OCI-LY1 (cell line): ENCODE results near the gene CELF4.
A peak's percentile ranks its signal among the peaks of the same experiment; 100 is the strongest.

Experiments
- H2AFZ ChIP-seq: fragments of 200-600 bp; sonication (generic), shearing (Covaris generic); 2 replicates; pipeline ENCODE4 v1.6.0; 2014; ENCODE audit warnings: antibody characterized with exemption, mild to moderate bottlenecking, low read length
- H3F3A ChIP-seq: fragments of 200-600 bp; sonication (generic), shearing (Covaris generic); 2 replicates; pipeline ENCODE4 v1.6.0; 2014; ENCODE audit warnings: mild to moderate bottlenecking, antibody characterized with exemption, low read length, moderate library complexity; ENCODE audit not compliant: insufficient read depth
- H3K27ac ChIP-seq: fragments of 200-600 bp; sonication (generic); 2 replicates; pipeline ENCODE4 v1.5.1; 2014; ENCODE audit warnings: low read length, mixed run types, mild to moderate bottlenecking, low read depth; ENCODE audit not compliant: poor library complexity, severe bottlenecking
- H3K27me3 ChIP-seq: fragments of 200-600 bp; sonication (generic); 2 replicates; pipeline ENCODE4 v1.6.0; 2014; ENCODE audit warnings: antibody characterized with exemption, mild to moderate bottlenecking, low read length, moderate library complexity; ENCODE audit not compliant: insufficient read depth
- H3K36me3 ChIP-seq: fragments of 200-600 bp; sonication (generic); 2 replicates; pipeline ENCODE4 v1.6.1; 2014; ENCODE audit warnings: mild to moderate bottlenecking, antibody characterized with exemption, low read length, moderate library complexity, mixed read lengths; ENCODE audit not compliant: insufficient read depth
- H3K4me1 ChIP-seq: fragments of 200-600 bp; sonication (generic); 2 replicates; pipeline ENCODE4 v1.5.1; 2014; ENCODE audit warnings: mild to moderate bottlenecking, low read length, moderate library complexity; ENCODE audit not compliant: insufficient read depth, severe bottlenecking
- H3K4me2 ChIP-seq: fragments of 200-600 bp; sonication (generic), shearing (Covaris generic); 2 replicates; pipeline ENCODE4 v1.6.1; 2014; ENCODE audit warnings: low read length
- H3K4me3 ChIP-seq: fragments of 200-600 bp; sonication (generic); 2 replicates; pipeline ENCODE4 v1.5.1; 2014; ENCODE audit warnings: low read length, low read depth, mild to moderate bottlenecking, mixed read lengths; ENCODE audit not compliant: poor library complexity, severe bottlenecking
- H3K79me2 ChIP-seq: fragments of 200-600 bp; shearing (Covaris generic); 2 replicates; pipeline ENCODE4 v1.6.1; 2016; ENCODE audit warnings: mixed run types, low read length, mixed read lengths; ENCODE audit not compliant: insufficient read depth
- H3K9ac ChIP-seq: fragments of 200-600 bp; sonication (generic), shearing (Covaris generic); 2 replicates; pipeline ENCODE4 v1.6.1; 2014; ENCODE audit warnings: mild to moderate bottlenecking, low read length, mixed read lengths
- H3K9me2 ChIP-seq: fragments of 200-600 bp; sonication (generic), shearing (Covaris generic); 2 replicates; pipeline ENCODE4 v1.6.1; 2014; ENCODE audit warnings: low read depth, mild to moderate bottlenecking, low read length, mixed read lengths
- H3K9me3 ChIP-seq: fragments of 200-600 bp; shearing (Covaris generic); 2 replicates; pipeline ENCODE4 v1.6.1; 2014; ENCODE audit warnings: low read length, mixed read lengths
- H4K20me1 ChIP-seq: fragments of 200-600 bp; sonication (generic), shearing (Covaris generic); 2 replicates; pipeline ENCODE4 v1.6.0; 2016; ENCODE audit warnings: mild to moderate bottlenecking, low read length; ENCODE audit not compliant: insufficient read depth
- CTCF ChIP-seq: fragments of 200-600 bp; sonication (generic), shearing (Covaris generic); IDR thresholded peaks from 2 replicates; pipeline ENCODE4 v1.5.1; 2017; ENCODE audit warnings: mild to moderate bottlenecking, antibody characterized with exemption, low read length, moderate library complexity, mixed read lengths
- EZH2 ChIP-seq: fragments of 200-600 bp; sonication (generic), shearing (Covaris generic); IDR thresholded peaks from 2 replicates; pipeline ENCODE4 v1.8.0; 2017; ENCODE audit warnings: borderline replicate concordance, mixed run types, mild to moderate bottlenecking, antibody characterized with exemption, low read length, moderate library complexity, mixed read lengths

Gene CELF4

DNA sequence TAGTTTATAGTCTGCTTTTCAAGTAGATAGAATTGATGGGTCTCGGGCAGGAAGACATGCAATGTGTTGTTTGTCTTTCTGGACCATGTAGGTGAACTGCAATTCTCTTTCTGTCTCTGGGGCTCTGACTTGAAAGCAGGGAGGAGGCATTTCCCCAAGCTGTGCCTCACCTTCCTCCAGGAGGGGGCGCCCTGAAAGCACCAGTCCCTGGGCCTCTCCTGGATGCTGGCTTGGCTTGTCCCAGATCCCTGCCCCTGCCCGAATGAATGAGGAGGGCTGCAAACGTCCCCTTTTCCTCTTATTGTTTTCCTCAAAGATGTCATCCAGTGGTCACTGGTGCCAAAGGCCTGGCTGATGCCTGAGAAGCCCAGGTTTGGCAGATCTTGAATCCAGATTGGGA lies 270.6 kb downstream of the CELF4 start:
- Histone ChIP-seq H3K9me3 (no peaks in the 10 kb centered on the region), H3K9ac (no peak overlapping the region), H3F3A (no peaks in the 10 kb centered on the region), H3K36me3 (no peaks in the 10 kb centered on the region), H3K4me3 (no peak overlapping the region), H3K4me1 (no peaks in the 10 kb centered on the region), H3K9me2 (no peaks in the 10 kb centered on the region), H3K27ac (no peak overlapping the region), H4K20me1 (no peaks in the 10 kb centered on the region), H3K79me2 (no peaks in the 10 kb centered on the region), H3K27me3 (no peaks in the 10 kb centered on the region), H3K4me2 (no peak overlapping the region), H2AFZ (no peak overlapping the region)
- TF ChIP-seq EZH2: no peak
- TF ChIP-seq CTCF: peak; percentile 55

GRCh38 chr18:37293359-37293758 lies 272.2 kb downstream of the CELF4 start:
- Histone ChIP-seq H3F3A (no peaks in the 10 kb centered on the region), H3K36me3 (no peaks in the 10 kb centered on the region), H3K9me2 (no peaks in the 10 kb centered on the region), H3K9me3 (no peaks in the 10 kb centered on the region), H3K27me3 (no peaks in the 10 kb centered on the region), H3K27ac (no peak overlapping the region), H3K9ac (no peak overlapping the region), H3K4me2 (no peak overlapping the region), H3K4me1 (no peaks in the 10 kb centered on the region), H2AFZ (no peak overlapping the region), H4K20me1 (no peaks in the 10 kb centered on the region), H3K4me3 (no peak overlapping the region), H3K79me2 (no peaks in the 10 kb centered on the region)
- TF ChIP-seq CTCF (no peak), EZH2 (no peak)

DNA sequence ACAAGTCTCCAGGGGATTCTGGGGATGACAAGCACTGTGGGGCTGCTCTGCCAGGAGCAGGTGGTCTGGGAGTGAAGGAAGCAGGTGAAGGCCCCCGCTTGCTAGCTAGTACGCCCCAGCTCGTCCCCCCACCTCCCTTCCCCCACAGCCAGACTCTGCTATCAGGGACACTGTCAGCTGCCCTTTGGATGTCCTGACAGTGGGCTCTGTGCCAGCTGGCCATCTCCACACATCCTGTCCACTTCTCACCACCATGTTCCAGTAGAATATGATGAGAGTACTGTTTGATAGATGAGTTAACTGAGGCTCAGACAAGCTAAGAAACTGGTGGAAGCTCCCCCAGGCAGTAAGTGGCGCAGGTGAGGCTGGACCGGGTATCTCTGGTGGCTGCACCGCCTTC lies 276.2 kb downstream of the CELF4 start:
- H3K9me3 ChIP-seq: no peaks in the 10 kb centered on the region
- no peaks in the 10 kb centered on the region for H3K36me3 ChIP-seq
- H3K9me2 ChIP-seq: no peaks in the 10 kb centered on the region
- H3K4me1 ChIP-seq: no peaks in the 10 kb centered on the region
- no peaks in the 10 kb centered on the region for H3F3A ChIP-seq
- no peak overlapping the region for H3K9ac ChIP-seq
- H3K4me2 ChIP-seq: no peak overlapping the region
- H3K4me3 ChIP-seq: no peak overlapping the region
- no peaks in the 10 kb centered on the region for H3K27me3 ChIP-seq
- H4K20me1 ChIP-seq: no peaks in the 10 kb centered on the region
- no peaks in the 10 kb centered on the region for H3K79me2 ChIP-seq
- H3K27ac ChIP-seq: no peak overlapping the region
- no peak overlapping the region for H2AFZ ChIP-seq
- TF ChIP-seq CTCF: no peak
